Activated naive CD8-positive, alpha-beta T cell treated with anti-CD3 and anti-CD28 coated beads for 36 hours (primary cell): ENCODE measurements around the gene FBXW5. TPM values are rescaled to one million over a fixed set of nuclear protein-coding genes. Genes with fewer than 3 reads are reported as not detected.

Experiments
- DNase-seq: peaks from one replicate; pipeline ENCODE4 v3.0.0; 2021
- H3K27ac Mint-ChIP-seq: one replicate; pipeline ENCODE4 v1.8.0; 2022; ENCODE audit warnings: mild to moderate bottlenecking, moderate library complexity, mixed read lengths
- H3K27me3 Mint-ChIP-seq: one replicate; pipeline ENCODE4 v1.8.0; 2022; ENCODE audit warnings: mild to moderate bottlenecking, mixed read lengths
- H3K36me3 Mint-ChIP-seq: one replicate; pipeline ENCODE4 v1.8.0; 2021; ENCODE audit warnings: mild to moderate bottlenecking, mixed read lengths
- H3K4me1 Mint-ChIP-seq: one replicate; pipeline ENCODE4 v1.8.0; 2021; ENCODE audit warnings: mixed read lengths
- H3K4me3 Mint-ChIP-seq: one replicate; pipeline ENCODE4 v1.8.0; 2022; ENCODE audit warnings: mild to moderate bottlenecking, moderate library complexity, mixed read lengths
- H3K9me3 Mint-ChIP-seq: one replicate; pipeline ENCODE4 v1.8.0; 2022; ENCODE audit warnings: mixed read lengths
- total RNA-seq, 2 experiments: library from RNA; stranded (reverse); gene quantifications; one replicate each; pipeline ENCODE4 v1.2.3, GENCODE V29; 2021

Gene FBXW5
- total RNA-seq, 2 experiments from 2014 or later, result 55.6 to 59.3 TPM

GRCh38 chr9:136958898-136959850 lies 14.6 kb upstream of the FBXW5 start:
- Mint-ChIP-seq H3K4me1 (peaks cover 5% of the 10 kb centered on the region), H3K27ac (no peak overlapping the region), H3K4me3 (no peak overlapping the region), H3K9me3 (no peaks in the 10 kb centered on the region), H3K27me3 (no peaks in the 10 kb centered on the region), H3K36me3 (peaks cover 3% of the 10 kb centered on the region)
- DNase-seq, result no peak

GRCh38 chr9:136958473-136958872 lies 13.9 kb upstream of the FBXW5 start:
- no peak overlapping the region for H3K27ac Mint-ChIP-seq
- DNase-seq, result no peak
- H3K4me1 Mint-ChIP-seq, result peaks cover 5% of the 10 kb centered on the region
- no peak overlapping the region for H3K4me3 Mint-ChIP-seq
- H3K27me3 Mint-ChIP-seq, result no peaks in the 10 kb centered on the region
- H3K9me3 Mint-ChIP-seq, result no peaks in the 10 kb centered on the region
- H3K36me3 Mint-ChIP-seq, result peaks cover 3% of the 10 kb centered on the region

GRCh38 chr9:136957901-136958300 lies 13.4 kb upstream of the FBXW5 start:
- Mint-ChIP-seq H3K36me3 (peaks cover 3% of the 10 kb centered on the region), H3K9me3 (no peaks in the 10 kb centered on the region), H3K4me1 (peaks cover 5% of the 10 kb centered on the region), H3K27me3 (no peaks in the 10 kb centered on the region), H3K4me3 (no peak overlapping the region), H3K27ac (no peak overlapping the region)
- no peak for DNase-seq

GRCh38 chr9:136957461-136957860 lies 12.9 kb upstream of the FBXW5 start:
- Mint-ChIP-seq H3K4me3 (no peak overlapping the region), H3K27ac (no peak overlapping the region), H3K9me3 (no peaks in the 10 kb centered on the region), H3K4me1 (peaks cover 5% of the 10 kb centered on the region), H3K27me3 (no peaks in the 10 kb centered on the region), H3K36me3 (peaks cover 3% of the 10 kb centered on the region)
- DNase-seq, result no peak

- H3K9me3 Mint-ChIP-seq, result no peaks in the 10 kb centered on the region
- no peak for DNase-seq
- H3K27me3 Mint-ChIP-seq, result no peaks in the 10 kb centered on the region
- H3K4me3 Mint-ChIP-seq, result no peak overlapping the region
- H3K4me1 Mint-ChIP-seq, result peaks cover 5% of the 10 kb centered on the region
- H3K36me3 Mint-ChIP-seq, result peaks cover 3% of the 10 kb centered on the region
- H3K27ac Mint-ChIP-seq, result no peak overlapping the region
These were observed 12.1 kb upstream of the FBXW5 start for GRCh38 chr9:136956604-136957003.

GRCh38 chr9:136955943-136956335 lies 11.4 kb upstream of the FBXW5 start:
- peaks cover 5% of the 10 kb centered on the region for H3K4me1 Mint-ChIP-seq
- H3K36me3 Mint-ChIP-seq, result peaks cover 3% of the 10 kb centered on the region
- no peak overlapping the region for H3K4me3 Mint-ChIP-seq
- H3K9me3 Mint-ChIP-seq, result no peaks in the 10 kb centered on the region
- H3K27me3 Mint-ChIP-seq, result no peaks in the 10 kb centered on the region
- no peak for DNase-seq
- no peak overlapping the region for H3K27ac Mint-ChIP-seq

GRCh38 chr9:136955202-136955942 lies 10.8 kb upstream of the FBXW5 start:
- DNase-seq, result no peak
- no peaks in the 10 kb centered on the region for H3K27me3 Mint-ChIP-seq
- H3K27ac Mint-ChIP-seq, result no peak overlapping the region
- H3K4me1 Mint-ChIP-seq, result peaks cover 5% of the 10 kb centered on the region
- H3K4me3 Mint-ChIP-seq, result no peak overlapping the region
- H3K9me3 Mint-ChIP-seq, result no peaks in the 10 kb centered on the region
- H3K36me3 Mint-ChIP-seq, result peaks cover 3% of the 10 kb centered on the region

- no peak for DNase-seq
- H3K27ac Mint-ChIP-seq, result no peak overlapping the region
- H3K27me3 Mint-ChIP-seq, result no peaks in the 10 kb centered on the region
- no peaks in the 10 kb centered on the region for H3K4me1 Mint-ChIP-seq
- H3K4me3 Mint-ChIP-seq, result no peak overlapping the region
- no peaks in the 10 kb centered on the region for H3K9me3 Mint-ChIP-seq
- peaks cover 3% of the 10 kb centered on the region for H3K36me3 Mint-ChIP-seq
These were observed 9.9 kb upstream of the FBXW5 start for GRCh38 chr9:136954270-136955083.

- Mint-ChIP-seq H3K27ac (no peak overlapping the region), H3K4me3 (no peak overlapping the region), H3K27me3 (no peaks in the 10 kb centered on the region), H3K36me3 (peaks cover 3% of the 10 kb centered on the region), H3K9me3 (no peaks in the 10 kb centered on the region), H3K4me1 (peaks cover 3% of the 10 kb centered on the region)
- no peak for DNase-seq
These were observed 9.3 kb upstream of the FBXW5 start for GRCh38 chr9:136953771-136954269.

GRCh38 chr9:136952876-136953770 lies 8.6 kb upstream of the FBXW5 start:
- Mint-ChIP-seq H3K36me3 (peaks cover 3% of the 10 kb centered on the region), H3K4me3 (no peak overlapping the region), H3K4me1 (peaks cover 3% of the 10 kb centered on the region), H3K27me3 (no peaks in the 10 kb centered on the region), H3K9me3 (no peaks in the 10 kb centered on the region), H3K27ac (no peak overlapping the region)
- DNase-seq, result no peak

- Mint-ChIP-seq H3K36me3 (peaks cover 3% of the 10 kb centered on the region), H3K9me3 (no peaks in the 10 kb centered on the region), H3K4me1 (peaks cover 3% of the 10 kb centered on the region), H3K27ac (no peak overlapping the region), H3K4me3 (no peak overlapping the region), H3K27me3 (no peaks in the 10 kb centered on the region)
- DNase-seq, result no peak
These were observed 7.8 kb upstream of the FBXW5 start for GRCh38 chr9:136952321-136952850.

GRCh38 chr9:136951541-136952320 lies 7.2 kb upstream of the FBXW5 start, which contains the start of gene LCN12:
LCN12 (plus strand) TSS chr9:136952273; CDS start chr9:136952328, 55 bp downstream.
- Mint-ChIP-seq H3K27ac (no peak within 1 kb of the TSS), H3K36me3 (peaks cover 3% of the 10 kb centered on the region), H3K27me3 (no peaks in the 10 kb centered on the region), H3K9me3 (no peaks in the 10 kb centered on the region), H3K4me1 (peaks cover 3% of the 10 kb centered on the region), H3K4me3 (no peak within 1 kb of the TSS)
- no peak for DNase-seq

- Mint-ChIP-seq H3K4me1 (peaks cover 3% of the 10 kb centered on the region), H3K4me3 (peak overlapping the region; percentile 79), H3K27ac (peak overlapping the region; percentile 79), H3K9me3 (no peaks in the 10 kb centered on the region), H3K27me3 (no peaks in the 10 kb centered on the region), H3K36me3 (no peaks in the 10 kb centered on the region)
- no peak for DNase-seq
These were observed 6.2 kb upstream of the FBXW5 start for GRCh38 chr9:136950656-136951276.
